Naive thymus-derived CD4-positive, alpha-beta T cell (primary cell): ENCODE data around the gene TRIM10. TPM values are rescaled to one million over a fixed set of nuclear protein-coding genes. Genes with fewer than 3 reads are reported as not detected.

Experiments used
- ATAC-seq: fragments of 150-1000 bp; cut with Tn5 transposase; 2 replicates; pipeline ENCODE4 v1.10.0; 2021; ENCODE audit warnings: mild to moderate bottlenecking, moderate library complexity
- CTCF ChIA-PET: fragments of 350-600 bp; sonication (Branson Sonifier 250); formaldehyde crosslinking; loops from one replicate; lab custom pipeline; 2021; ENCODE audit warnings: antibody characterized with exemption; lab: Charles Lee
- POLR2A ChIA-PET: fragments of 350-600 bp; sonication (Branson Sonifier 250); formaldehyde crosslinking; loops from one replicate; lab custom pipeline; 2021; ENCODE audit warnings: antibody characterized with exemption, inconsistent platforms; lab: Charles Lee
- DNase-seq, 9 donors: peaks; one replicate each; pipeline versions ENCODE4 v3.0.0 to v3.0.0-alpha.2; 2020 to 2022; ENCODE audit warnings: mixed read lengths in 1 of 9
- H3K27ac ChIP-seq: one replicate; pipeline ENCODE4 v1.7.0; 2013; ENCODE audit warnings: mild to moderate bottlenecking, low read depth, low read length, moderate library complexity
- H3K27me3 ChIP-seq, 2 donors: one replicate each; pipeline ENCODE4 v1.7.0; 2013; ENCODE audit warnings: low read length in 2 of 2, mild to moderate bottlenecking in 2 of 2, moderate library complexity in 2 of 2; ENCODE audit not compliant: control insufficient read depth in 2 of 2, insufficient read depth in 2 of 2
- H3K36me3 ChIP-seq, 3 experiments: 1 replicate in 2 of 3; 2 replicates in 1 of 3; pipeline ENCODE4 v1.7.0; 2013; ENCODE audit warnings: low read length in 3 of 3, mild to moderate bottlenecking in 3 of 3, moderate library complexity in 1 of 3; ENCODE audit not compliant: insufficient read depth in 3 of 3, control insufficient read depth in 2 of 3
- H3K4me1 ChIP-seq, 2 donors: one replicate each; pipeline ENCODE4 v1.7.0; 2013; ENCODE audit warnings: low read length in 2 of 2, mild to moderate bottlenecking in 2 of 2, moderate library complexity in 1 of 2; ENCODE audit not compliant: control insufficient read depth in 2 of 2, insufficient read depth in 2 of 2
- H3K4me3 ChIP-seq: 2 replicates; pipeline ENCODE4 v1.7.0; 2013; ENCODE audit warnings: mild to moderate bottlenecking, low read length
- H3K9me3 ChIP-seq, 3 experiments: 1 replicate in 2 of 3; 2 replicates in 1 of 3; pipeline ENCODE4 v1.7.0; 2013; ENCODE audit warnings: low read length in 3 of 3; ENCODE audit not compliant: control insufficient read depth in 2 of 3
- H3K27ac Mint-ChIP-seq, 9 donors: one replicate each; pipeline ENCODE4 v1.8.0; 2020 to 2022; ENCODE audit warnings: mixed read lengths in 9 of 9, mild to moderate bottlenecking in 8 of 9, moderate library complexity in 5 of 9, inconsistent platforms in 2 of 9
- H3K27me3 Mint-ChIP-seq, 5 donors: one replicate each; pipeline ENCODE4 v1.8.0; 2021 to 2022; ENCODE audit warnings: mixed read lengths in 5 of 5, mild to moderate bottlenecking in 1 of 5
- H3K36me3 Mint-ChIP-seq, 5 donors: one replicate each; pipeline ENCODE4 v1.8.0; 2020 to 2022; ENCODE audit warnings: mixed read lengths in 5 of 5, mild to moderate bottlenecking in 3 of 5, inconsistent platforms in 1 of 5
- H3K4me1 Mint-ChIP-seq, 7 donors: one replicate each; pipeline ENCODE4 v1.8.0; 2020 to 2022; ENCODE audit warnings: mixed read lengths in 7 of 7, mild to moderate bottlenecking in 3 of 7, inconsistent platforms in 1 of 7
- H3K4me3 Mint-ChIP-seq, 10 donors: one replicate each; pipeline ENCODE4 v1.8.0; 2020 to 2022; ENCODE audit warnings: mild to moderate bottlenecking in 10 of 10, mixed read lengths in 10 of 10, moderate library complexity in 6 of 10, inconsistent platforms in 2 of 10
- H3K9me3 Mint-ChIP-seq, 11 donors: one replicate each; pipeline ENCODE4 v1.8.0; 2020 to 2022; ENCODE audit warnings: mixed read lengths in 11 of 11, mild to moderate bottlenecking in 4 of 11, inconsistent platforms in 1 of 11, moderate library complexity in 1 of 11
- intact Hi-C, 2 donors: fragments of 100-400 bp; cut with micrococcal nuclease; formaldehyde crosslinking; loops; one replicate each; pipeline ENCODE4 v1.15.1; 2023
- polyA plus RNA-seq, 2 donors: library from polyadenylated mRNA; unstranded; fragments of 300-500 nt; fragmentation: Illumina TruSeq; gene quantifications; one replicate each; pipeline ENCODE4 v1.2.3, GENCODE V29; 2021
- total RNA-seq, 6 experiments: library from RNA in 5 of 6; stranded (reverse) in 5 of 6; gene quantifications; 1 replicate in 5 of 6; 2 replicates in 1 of 6; pipeline ENCODE4 v1.2.3 and lab custom pipeline; 2021 to 2026

TRIM10 gene
- total and polyA plus RNA-seq, 7 experiments from 2014 or later = 0.12 TPM; not detected in 6

GRCh38 chr6:30150671-30151395, 10.2 kb downstream of the TRIM10 start:
- Histone ChIP-seq H3K27me3 (no peaks in the 10 kb centered on the region), H3K9me3 (no peaks in the 10 kb centered on the region), H3K4me1 (no peaks in the 10 kb centered on the region), H3K36me3 (no peaks in the 10 kb centered on the region), H3K4me3 (no peak overlapping the region), H3K27ac (no peak overlapping the region)
- ChIA-PET CTCF (no interaction called here), POLR2A (no interaction called here)
- H3K4me1 Mint-ChIP-seq = peaks cover 0 to 12% (median 4%) of the 10 kb centered on the region in 7 donors
- H3K36me3 Mint-ChIP-seq = no peaks in the 10 kb centered on the region
- no peak overlapping the region for H3K4me3 Mint-ChIP-seq
- no peak overlapping the region for H3K27ac Mint-ChIP-seq
- peaks cover 10 to 47% (median 26%) of the 10 kb centered on the region in 5 donors for H3K27me3 Mint-ChIP-seq
- no peaks in the 10 kb centered on the region for H3K9me3 Mint-ChIP-seq
- ATAC-seq = no peak
- intact Hi-C loops = no loop called here
- DNase-seq = no peak

- intact Hi-C loops = no loop called here
- ChIA-PET CTCF (no interaction called here), POLR2A (no interaction called here)
- no peak for ATAC-seq
- no peak overlapping the region for H3K27ac Mint-ChIP-seq
- Histone ChIP-seq H3K9me3 (no peaks in the 10 kb centered on the region), H3K36me3 (no peaks in the 10 kb centered on the region), H3K27me3 (no peaks in the 10 kb centered on the region), H3K4me3 (no peak overlapping the region), H3K4me1 (no peaks in the 10 kb centered on the region), H3K27ac (no peak overlapping the region)
- H3K4me1 Mint-ChIP-seq = peaks cover 0 to 12% (median 4%) of the 10 kb centered on the region in 7 donors
- DNase-seq = no peak
- no peak overlapping the region for H3K4me3 Mint-ChIP-seq
- no peaks in the 10 kb centered on the region for H3K36me3 Mint-ChIP-seq
- no peaks in the 10 kb centered on the region for H3K9me3 Mint-ChIP-seq
- peaks cover 7 to 39% (median 23%) of the 10 kb centered on the region in 5 donors for H3K27me3 Mint-ChIP-seq
These were observed 11.0 kb downstream of the TRIM10 start for GRCh38 chr6:30149858-30150550.

- H3K9me3 ChIP-seq = no peaks in the 10 kb centered on the region
- H3K27me3 Mint-ChIP-seq = peaks cover 9 to 37% (median 21%) of the 10 kb centered on the region in 5 donors
These were observed 11.8 kb downstream of the TRIM10 start for GRCh38 chr6:30149234-30149633.

GRCh38 chr6:30147096-30147495, 13.9 kb downstream of the TRIM10 start:
- Mint-ChIP-seq H3K27ac (no peak overlapping the region), H3K36me3 (no peaks in the 10 kb centered on the region), H3K9me3 (no peaks in the 10 kb centered on the region), H3K4me1 (peaks cover 0 to 8% (median 4%) of the 10 kb centered on the region in 7 donors), H3K4me3 (no peak overlapping the region), H3K27me3 (peaks cover 14 to 33% (median 32%) of the 10 kb centered on the region in 5 donors)
- Histone ChIP-seq H3K36me3 (no peaks in the 10 kb centered on the region), H3K4me3 (no peak overlapping the region), H3K27ac (no peak overlapping the region), H3K9me3 (no peaks in the 10 kb centered on the region), H3K27me3 (no peaks in the 10 kb centered on the region), H3K4me1 (no peaks in the 10 kb centered on the region)
- intact Hi-C loops = no loop called here
- DNase-seq (no peak), ATAC-seq (peak; percentile 37)
- CTCF ChIA-PET = no interaction called here
- POLR2A ChIA-PET = no interaction called here

More at GRCh38 chr6:30149234-30149633, 11.8 kb downstream of the TRIM10 start:
- Mint-ChIP-seq H3K4me1 (peaks cover 0 to 12% (median 4%) of the 10 kb centered on the region in 7 donors), H3K36me3 (no peaks in the 10 kb centered on the region), H3K4me3 (no peak overlapping the region), H3K27ac (no peak overlapping the region), H3K9me3 (no peaks in the 10 kb centered on the region)
- Histone ChIP-seq H3K4me3 (no peak overlapping the region), H3K36me3 (no peaks in the 10 kb centered on the region), H3K27me3 (no peaks in the 10 kb centered on the region), H3K27ac (no peak overlapping the region), H3K4me1 (no peaks in the 10 kb centered on the region)
- intact Hi-C loops = no loop called here
- ATAC-seq = no peak
- POLR2A ChIA-PET = no interaction called here
- CTCF ChIA-PET = no interaction called here
- DNase-seq = no peak

- no peaks in the 10 kb centered on the region for H3K36me3 ChIP-seq
- no peak overlapping the region for H3K4me3 ChIP-seq
- DNase-seq (no peak), ATAC-seq (no peak)
- H3K9me3 Mint-ChIP-seq = no peaks in the 10 kb centered on the region
- H3K9me3 ChIP-seq = no peaks in the 10 kb centered on the region
- intact Hi-C loops = no loop called here
- H3K27me3 Mint-ChIP-seq = peaks cover 24 to 42% (median 40%) of the 10 kb centered on the region in 5 donors
- H3K27me3 ChIP-seq = no peaks in the 10 kb centered on the region
- no peak overlapping the region for H3K27ac Mint-ChIP-seq
- no peaks in the 10 kb centered on the region for H3K36me3 Mint-ChIP-seq
- H3K4me1 Mint-ChIP-seq = peaks cover 0 to 4% (median 0%) of the 10 kb centered on the region in 7 donors
- ChIA-PET POLR2A (no interaction called here), CTCF (no interaction called here)
- H3K4me3 Mint-ChIP-seq = no peak overlapping the region
- H3K27ac ChIP-seq = no peak overlapping the region
- H3K4me1 ChIP-seq = no peaks in the 10 kb centered on the region
These were observed 15.2 kb downstream of the TRIM10 start for GRCh38 chr6:30145818-30146217.

GRCh38 chr6:30144811-30145210, 16.2 kb downstream of the TRIM10 start:
- peaks cover 31 to 48% (median 36%) of the 10 kb centered on the region in 5 donors for H3K27me3 Mint-ChIP-seq
- Histone ChIP-seq H3K4me3 (no peak overlapping the region), H3K27ac (no peak overlapping the region), H3K36me3 (no peaks in the 10 kb centered on the region), H3K9me3 (no peaks in the 10 kb centered on the region), H3K27me3 (no peaks in the 10 kb centered on the region), H3K4me1 (no peaks in the 10 kb centered on the region)
- ATAC-seq = no peak
- peaks cover 0 to 4% (median 0%) of the 10 kb centered on the region in 7 donors for H3K4me1 Mint-ChIP-seq
- H3K27ac Mint-ChIP-seq = no peak overlapping the region
- intact Hi-C loops = no loop called here
- POLR2A ChIA-PET = interaction anchor here (0.7 kb wide), 1 partner anchor 160 kb away, joined by 3 read pairs; no protein-coding TSS in a partner anchor
- no peaks in the 10 kb centered on the region for H3K36me3 Mint-ChIP-seq
- CTCF ChIA-PET = no interaction called here
- peaks cover 0 to 2% (median 0%) of the 10 kb centered on the region in 11 donors for H3K9me3 Mint-ChIP-seq
- H3K4me3 Mint-ChIP-seq = no peak overlapping the region
- DNase-seq = no peak
